Transverse colon (tissue), 4 donors: Measurements from ENCODE around the gene TAF1A. TPM values are rescaled to one million over a fixed set of nuclear protein-coding genes. Genes with fewer than 3 reads are reported as not detected.

Experiments used
- total RNA-seq, 4 donors: library from RNA; depleted of rRNA; stranded (reverse); fragments of >200 nt; gene quantifications; one replicate each; pipeline ENCODE4 v1.1.0, GENCODE V29; 2016

TAF1A gene
- total RNA-seq, 4 donors from 2014 or later, result 2.2 to 10.1 (median 4.1) TPM

Other genes with a start within 250 kb of the TAF1A start
- under 1 TPM in 2 of 4 donors, not detected in 2; 0.32 to 0.41 TPM for gene HHIPL2, start 41.8 kb downstream of the TAF1A start, total RNA-seq
- 100 to 1,000 TPM in 1 of 4 donors, 10 to 100 TPM in 3; 39.2 to 185 (median 49.1) TPM for gene MIA3, start 28.2 kb upstream of the TAF1A start, total RNA-seq
- 10 to 100 TPM; 25.8 to 41.4 (median 36.4) TPM for gene AIDA, start 122.6 kb upstream of the TAF1A start, total RNA-seq
- 10 to 100 TPM; 20.9 to 53.7 (median 43.3) TPM for gene BROX, start 122.6 kb upstream of the TAF1A start, total RNA-seq
- 10 to 100 TPM in 1 of 4 donors, 1 to 10 TPM in 1, not detected in 2; 4.0 to 13.9 TPM for gene FAM177B, start 147.3 kb upstream of the TAF1A start, total RNA-seq
- gene DISP1, start 225.1 kb upstream of the TAF1A start, total RNA-seq, result 1 to 10 TPM; 2.2 to 7.2 (median 5.6) TPM